Thoracic aorta (tissue), 2 donors: ENCODE results near the gene GAB2. TPM values are rescaled to one million over a fixed set of nuclear protein-coding genes. Genes with fewer than 3 reads are reported as not detected.
A peak's percentile ranks its signal among the peaks of the same experiment; 100 is the strongest.
"Not testable (repeated sequence)": the region's sequence is repeated elsewhere in the genome, so short reads cannot be mapped to it uniquely, and the experiment has no call there.

ENCODE experiments used
- ATAC-seq: fragments of 150-250 bp; one replicate; pipeline ENCODE4 v1.8.0; 2017; ENCODE audit warnings: low read depth; ENCODE audit not compliant: insufficient number of reproducible peaks, low FRiP score
- DNase-seq: peaks from one replicate; pipeline ENCODE4 v3.0.0-alpha.2; 2020; ENCODE audit warnings: low spot score
- H3K27ac ChIP-seq, 2 donors: fragments of 200-600 bp; sonication (generic); 1 replicate in 1 of 2; 2 replicates in 1 of 2; pipeline ENCODE4 v1.5.1; 2016; ENCODE audit warnings: mild to moderate bottlenecking in 2 of 2, moderate library complexity in 2 of 2
- H3K27me3 ChIP-seq: fragments of 200-600 bp; sonication (generic); replicated peaks from 2 replicates; pipeline ENCODE4 v1.6.0; 2016; ENCODE audit warnings: mild to moderate bottlenecking; ENCODE audit not compliant: insufficient read depth
- H3K36me3 ChIP-seq: fragments of 200-600 bp; sonication (generic); one replicate; pipeline ENCODE4 v1.5.1; 2016
- H3K4me1 ChIP-seq, 2 donors: fragments of 200-600 bp; sonication (generic); 1 replicate in 1 of 2; 2 replicates in 1 of 2; pipeline versions ENCODE4 v1.5.1 to v1.6.0; 2016; ENCODE audit warnings: low read depth in 2 of 2, mild to moderate bottlenecking in 1 of 2; ENCODE audit not compliant: control insufficient read depth in 1 of 2
- H3K4me3 ChIP-seq: fragments of 200-600 bp; sonication (generic); 2 replicates; pipeline ENCODE4 v1.5.1; 2016; ENCODE audit warnings: mild to moderate bottlenecking
- H3K9me3 ChIP-seq: fragments of 200-600 bp; sonication (generic); 2 replicates; pipeline ENCODE4 v1.5.1; 2016
- total RNA-seq, 2 donors: library from RNA; depleted of rRNA; stranded (reverse); fragments of >200 nt; gene quantifications; one replicate each; pipeline versions ENCODE4 v1.1.0 to v1.2.3, GENCODE V29; 2016
- TF ChIP-seq, protein P1 (sequence below): fragments of 200-600 bp; sonication (generic); IDR thresholded peaks from one replicate; pipeline ENCODE4 v1.5.1; 2019; ENCODE audit warnings: antibody characterized with exemption

The GAB2 gene
- total RNA-seq, 2 donors from 2014 or later: 65.4 to 91.5 TPM

DNA sequence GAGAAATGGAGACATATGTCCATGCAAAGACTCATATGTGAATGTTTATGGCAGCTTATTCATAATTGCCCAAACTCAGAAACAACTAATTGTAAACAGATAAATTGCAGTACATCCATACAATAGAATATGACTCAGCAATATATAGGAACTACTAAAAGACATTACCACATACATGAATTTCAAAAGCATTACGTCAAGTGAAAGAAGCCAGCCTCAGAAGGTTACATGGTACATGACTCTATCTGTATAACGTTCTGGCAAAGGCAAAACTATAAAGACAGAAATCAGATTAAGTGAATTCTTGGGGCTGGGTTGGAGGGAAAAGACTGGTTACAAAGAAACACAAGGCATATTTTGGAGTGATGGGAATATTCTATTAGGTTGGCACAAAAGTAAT, 236.4 kb downstream of the GAB2 start:
- Histone ChIP-seq H3K36me3 (no peaks in the 10 kb centered on the region), H3K4me3 (no peak overlapping the region), H3K4me1 (peaks cover 3 to 41% of the 10 kb centered on the region in 2 donors), H3K27me3 (no peaks in the 10 kb centered on the region), H3K27ac (no peak overlapping the region), H3K9me3 (no peaks in the 10 kb centered on the region)
- ATAC-seq (no peak), DNase-seq (no peak)
- TF ChIP-seq, protein P1, sequence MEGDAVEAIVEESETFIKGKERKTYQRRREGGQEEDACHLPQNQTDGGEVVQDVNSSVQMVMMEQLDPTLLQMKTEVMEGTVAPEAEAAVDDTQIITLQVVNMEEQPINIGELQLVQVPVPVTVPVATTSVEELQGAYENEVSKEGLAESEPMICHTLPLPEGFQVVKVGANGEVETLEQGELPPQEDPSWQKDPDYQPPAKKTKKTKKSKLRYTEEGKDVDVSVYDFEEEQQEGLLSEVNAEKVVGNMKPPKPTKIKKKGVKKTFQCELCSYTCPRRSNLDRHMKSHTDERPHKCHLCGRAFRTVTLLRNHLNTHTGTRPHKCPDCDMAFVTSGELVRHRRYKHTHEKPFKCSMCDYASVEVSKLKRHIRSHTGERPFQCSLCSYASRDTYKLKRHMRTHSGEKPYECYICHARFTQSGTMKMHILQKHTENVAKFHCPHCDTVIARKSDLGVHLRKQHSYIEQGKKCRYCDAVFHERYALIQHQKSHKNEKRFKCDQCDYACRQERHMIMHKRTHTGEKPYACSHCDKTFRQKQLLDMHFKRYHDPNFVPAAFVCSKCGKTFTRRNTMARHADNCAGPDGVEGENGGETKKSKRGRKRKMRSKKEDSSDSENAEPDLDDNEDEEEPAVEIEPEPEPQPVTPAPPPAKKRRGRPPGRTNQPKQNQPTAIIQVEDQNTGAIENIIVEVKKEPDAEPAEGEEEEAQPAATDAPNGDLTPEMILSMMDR: no peak

DNA sequence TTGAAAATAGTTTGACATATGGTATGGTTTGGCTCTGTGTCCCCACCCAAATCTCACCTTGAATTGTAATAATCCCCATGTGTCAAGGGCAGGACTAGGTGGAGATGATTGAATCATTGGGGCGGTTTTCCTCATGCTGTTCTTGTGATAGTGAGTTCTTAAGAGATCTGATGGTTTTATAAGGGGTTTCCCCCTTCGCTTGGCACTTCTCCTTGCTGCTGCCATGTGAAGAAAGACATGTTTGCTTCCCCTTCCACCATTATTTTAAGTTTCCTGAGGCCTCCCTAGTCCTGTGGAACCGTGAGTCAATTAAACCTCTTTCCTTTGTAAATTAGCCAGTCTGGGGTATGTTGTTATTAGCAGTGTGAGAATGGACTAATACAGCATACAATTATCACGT, 236.9 kb downstream of the GAB2 start:
- H3K9me3 ChIP-seq: no peaks in the 10 kb centered on the region
- DNase-seq (no peak), ATAC-seq (no peak)
- H3K4me3 ChIP-seq: no peak overlapping the region
- H3K36me3 ChIP-seq: no peaks in the 10 kb centered on the region
- H3K27ac ChIP-seq: no peak overlapping the region
- TF ChIP-seq, protein P1: no peak
- peaks cover 3 to 36% of the 10 kb centered on the region in 2 donors for H3K4me1 ChIP-seq
- H3K27me3 ChIP-seq: no peaks in the 10 kb centered on the region

DNA sequence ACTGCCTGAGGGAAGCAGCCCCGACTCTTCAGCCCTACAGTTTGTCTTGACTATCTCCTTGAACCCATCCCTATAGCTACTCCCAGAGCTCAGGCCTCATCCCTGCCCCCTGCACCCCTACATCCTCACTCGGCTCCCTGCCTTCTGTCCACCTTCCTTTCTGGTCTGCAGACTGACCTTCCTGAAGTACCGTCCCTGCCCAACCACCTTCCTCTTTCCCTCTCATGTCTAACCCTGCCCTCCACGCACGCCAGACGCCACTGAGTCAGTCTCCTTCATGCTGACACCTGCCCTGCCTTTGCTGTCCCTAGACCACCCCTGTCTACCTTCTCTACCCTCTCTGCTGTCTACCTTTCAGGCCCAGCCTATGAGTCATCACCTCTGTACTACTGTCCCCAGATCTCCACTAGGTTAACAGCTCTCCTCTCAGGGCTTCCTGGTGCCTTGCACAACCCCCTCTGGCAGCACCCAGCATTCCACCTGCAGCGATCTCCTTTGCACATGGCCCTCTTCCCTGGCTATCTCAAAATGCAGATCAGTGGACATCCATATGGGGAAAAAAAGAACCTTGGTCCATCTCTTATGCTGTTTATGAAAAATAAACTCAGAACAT, 238.1 kb downstream of the GAB2 start:
- Histone ChIP-seq H3K27ac (peak overlapping the region; percentile 35 to 50), H3K36me3 (no peaks in the 10 kb centered on the region), H3K4me3 (no peak overlapping the region), H3K9me3 (no peaks in the 10 kb centered on the region), H3K4me1 (peaks cover 3 to 32% of the 10 kb centered on the region in 2 donors), H3K27me3 (no peaks in the 10 kb centered on the region)
- DNase-seq: no peak
- ATAC-seq: no peak
- TF ChIP-seq, protein P1: no peak

DNA sequence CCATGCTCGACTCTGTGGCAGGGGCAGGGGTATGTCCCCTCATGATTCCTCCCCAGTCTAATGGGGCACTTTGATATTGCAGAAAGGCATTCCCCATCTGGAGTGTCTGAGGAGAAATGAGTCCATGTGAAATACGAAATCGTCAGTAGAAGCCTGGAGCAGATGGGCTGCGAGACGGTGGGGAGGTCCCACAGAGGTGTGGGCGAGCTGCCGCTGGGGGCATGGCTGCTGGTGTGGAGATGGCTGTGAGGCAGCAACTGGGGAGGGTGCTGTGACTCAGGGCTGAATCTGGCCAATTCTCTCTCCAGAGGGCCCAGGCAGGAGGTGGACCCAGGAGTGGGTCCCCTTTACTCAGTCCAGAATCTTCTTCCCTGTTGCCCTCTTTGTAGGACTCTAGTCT, 240.4 kb downstream of the GAB2 start:
- DNase-seq: no peak
- Histone ChIP-seq H3K36me3 (peaks cover 14% of the 10 kb centered on the region), H3K4me1 (peaks cover 3 to 29% of the 10 kb centered on the region in 2 donors), H3K9me3 (no peaks in the 10 kb centered on the region), H3K27ac (no peak overlapping the region), H3K4me3 (no peak overlapping the region), H3K27me3 (no peaks in the 10 kb centered on the region)
- no peak for ATAC-seq
- TF ChIP-seq, protein P1: no peak

DNA sequence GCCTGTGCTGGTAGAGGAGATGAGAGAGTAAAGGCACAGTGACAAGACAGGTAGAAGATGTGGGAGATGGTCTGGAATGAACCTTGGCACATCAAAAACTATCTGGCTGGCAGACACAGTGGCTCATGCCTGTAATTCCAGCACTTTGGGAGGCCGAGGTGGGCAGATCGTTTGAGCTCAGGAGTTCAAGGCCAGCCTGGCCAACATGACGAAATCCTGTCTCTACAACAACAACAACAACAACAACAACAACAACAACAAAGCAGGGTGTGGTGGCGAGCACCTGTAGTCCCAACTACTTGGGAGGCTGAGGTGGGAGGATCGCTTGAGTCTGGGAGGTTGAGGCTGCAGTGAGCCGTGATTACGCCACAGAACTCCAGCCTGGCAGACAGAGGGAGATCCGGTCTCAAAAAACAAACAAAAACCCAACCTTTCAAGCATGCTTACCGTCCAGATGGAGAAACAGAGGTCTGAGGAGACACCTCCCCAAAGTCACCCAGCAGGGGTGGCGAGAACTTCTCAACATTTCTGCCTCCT, 240.9 kb downstream of the GAB2 start:
- H3K36me3 ChIP-seq: peaks cover 19% of the 10 kb centered on the region
- ATAC-seq (no peak), DNase-seq (no peak)
- no peaks in the 10 kb centered on the region for H3K27me3 ChIP-seq
- H3K27ac ChIP-seq: no peak overlapping the region
- H3K4me3 ChIP-seq: no peak overlapping the region
- H3K9me3 ChIP-seq: no peaks in the 10 kb centered on the region
- H3K4me1 ChIP-seq: peaks cover 3 to 33% of the 10 kb centered on the region in 2 donors
- TF ChIP-seq, protein P1: no peak

DNA sequence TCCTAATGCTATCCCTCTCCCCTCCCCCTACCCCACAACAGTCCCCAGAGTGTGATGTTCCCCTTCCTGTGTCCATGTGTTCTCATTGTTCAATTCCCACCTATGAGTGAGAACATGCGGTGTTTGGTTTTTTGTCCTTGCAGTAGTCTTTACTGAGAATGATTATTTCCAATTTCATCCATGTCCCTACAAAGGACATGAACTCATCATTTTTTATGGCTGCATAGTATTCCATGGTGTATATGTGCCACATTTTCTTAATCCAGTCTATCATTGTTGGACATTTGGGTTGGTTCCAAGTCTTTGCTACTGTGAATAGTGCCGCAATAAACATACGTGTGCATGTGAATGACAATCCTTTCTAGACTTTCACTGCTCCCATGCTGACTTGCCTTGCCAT, 241.8 kb downstream of the GAB2 start:
- H3K9me3 ChIP-seq, H3K27me3 ChIP-seq, ATAC-seq, DNase-seq, H3K27ac ChIP-seq, H3K4me3 ChIP-seq: not testable (repeated sequence)
- peaks cover 20% of the 10 kb centered on the region for H3K36me3 ChIP-seq
- H3K4me1 ChIP-seq: peaks cover 3 to 41% of the 10 kb centered on the region in 2 donors
